GM12801 (cell line): ENCODE results near the gene SCART1.

Experiments used
- CTCF ChIP-seq: IDR thresholded peaks from one replicate; pipeline ENCODE4 v1.5.1; 2011; ENCODE audit warnings: control low read depth; ENCODE audit not compliant: insufficient read length; ENCODE audit errors: extremely low read depth

Gene SCART1

GRCh38 chr10:133444342-133445267 is 9.1 kb upstream of the SCART1 start:
- no peak for TF ChIP-seq CTCF

DNA sequence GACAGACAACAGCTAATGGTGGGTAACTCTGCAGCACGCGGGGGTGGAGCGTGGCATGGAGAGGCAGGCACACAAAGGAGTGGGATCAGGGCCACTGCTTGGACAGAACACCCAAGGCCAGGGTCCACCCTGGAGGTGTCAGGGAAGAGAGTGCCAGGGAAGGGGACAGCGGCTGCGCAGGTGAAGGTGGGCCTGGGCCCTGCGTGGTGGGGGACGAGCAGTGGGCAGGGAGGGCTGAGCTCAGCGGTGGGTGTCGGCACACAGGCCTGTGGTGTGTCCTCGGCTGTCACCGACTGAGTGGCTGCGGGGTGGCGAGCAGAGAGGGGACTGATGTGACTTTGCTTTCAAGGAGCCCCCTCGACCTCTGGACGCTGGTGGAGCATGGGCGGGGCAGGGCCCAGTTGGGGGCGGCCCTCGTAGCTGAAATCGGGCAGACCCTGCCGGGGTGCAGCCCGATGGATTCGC is 8.4 kb upstream of the SCART1 start:
- TF ChIP-seq CTCF = no peak

- no peak for TF ChIP-seq CTCF
Observed at GRCh38 chr10:133445751-133446708, 7.7 kb upstream of the SCART1 start.

DNA sequence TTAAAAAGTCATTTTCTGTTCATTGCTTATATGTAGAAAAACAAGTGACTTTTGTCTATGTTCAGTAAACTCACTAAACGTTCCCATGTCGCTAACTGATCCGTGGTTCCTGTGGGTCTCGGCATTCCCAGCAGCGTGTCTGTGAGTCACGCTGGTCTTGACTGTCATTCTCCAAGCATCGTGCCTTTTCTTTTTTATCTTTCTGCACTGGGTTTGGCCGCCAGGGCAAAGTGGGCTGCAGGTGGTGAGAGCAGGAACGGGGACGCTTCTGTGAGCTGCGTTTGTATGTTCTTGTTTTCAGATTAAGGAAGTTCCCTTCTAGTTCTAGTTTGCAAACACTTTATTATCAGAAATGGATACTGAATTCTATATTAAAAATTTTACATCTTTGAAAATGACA is 6.8 kb upstream of the SCART1 start:
- no peak for TF ChIP-seq CTCF

DNA sequence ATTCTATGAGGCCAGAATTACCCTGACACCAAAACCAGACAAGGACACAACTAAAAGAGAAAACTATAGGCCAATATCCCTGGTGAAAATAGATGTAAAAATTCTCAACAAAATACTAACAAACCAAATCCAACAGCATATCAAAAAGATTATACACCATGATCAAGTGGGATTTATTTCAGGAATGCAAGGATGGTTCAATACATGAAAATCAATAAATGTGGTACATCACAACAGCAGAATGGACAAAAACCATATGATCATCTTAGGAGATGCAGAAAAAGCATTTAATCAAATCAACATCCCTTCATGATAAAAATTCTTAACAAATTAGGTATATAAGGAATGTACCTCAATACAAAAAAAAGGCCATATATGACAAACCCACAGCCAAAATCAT is 5.6 kb upstream of the SCART1 start:
- TF ChIP-seq CTCF = no peak

GRCh38 chr10:133451346-133451745 is 2.4 kb upstream of the SCART1 start:
- TF ChIP-seq CTCF = no peak

DNA sequence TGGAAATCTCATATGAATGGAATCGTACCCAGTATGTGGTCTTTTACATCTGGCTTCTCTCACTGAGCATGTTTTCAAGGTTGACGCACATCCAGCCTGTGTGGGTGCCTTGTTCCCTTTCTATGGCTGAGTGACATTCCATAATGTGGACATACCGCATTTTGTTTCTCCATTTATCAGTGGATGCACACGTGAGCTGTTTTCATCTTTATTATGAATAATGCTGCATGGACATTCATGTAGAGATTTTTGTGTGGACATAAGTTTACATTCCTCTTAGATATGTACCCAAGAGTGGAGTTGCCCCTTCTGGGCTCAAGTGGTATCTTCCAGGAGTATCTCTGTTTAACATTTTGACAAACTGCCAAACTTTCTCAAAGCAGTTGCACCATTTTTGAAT is 1.3 kb upstream of the SCART1 start:
- TF ChIP-seq CTCF = no peak
